GM18526 (cell line): Measurements from ENCODE around the gene ZNF692.

ENCODE experiments used
- POLR2A ChIP-seq: IDR thresholded peaks from 3 replicates; pipeline ENCODE4 v1.6.1; 2011; ENCODE audit not compliant: insufficient read length; ENCODE audit errors: extremely low read depth

The ZNF692 gene

DNA sequence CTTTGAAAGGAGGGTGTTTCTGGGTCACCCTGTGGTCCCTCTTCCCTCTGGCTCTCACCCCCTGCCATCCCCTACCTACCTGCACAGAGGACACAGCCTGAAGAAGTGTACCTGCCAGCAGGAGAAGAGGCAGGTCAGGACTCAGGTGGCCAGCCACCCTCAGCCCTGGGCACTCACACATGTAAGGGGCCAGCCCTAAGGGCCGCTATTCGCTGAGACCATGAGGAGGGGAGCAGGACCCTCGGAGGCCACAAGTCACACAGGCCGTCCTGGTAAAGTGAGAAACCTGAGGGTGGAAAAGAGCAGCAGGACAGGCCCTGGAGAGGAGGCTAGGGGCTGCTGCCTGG is 1.2 kb downstream of the ZNF692 start:
- TF ChIP-seq POLR2A = peak; percentile 14

DNA sequence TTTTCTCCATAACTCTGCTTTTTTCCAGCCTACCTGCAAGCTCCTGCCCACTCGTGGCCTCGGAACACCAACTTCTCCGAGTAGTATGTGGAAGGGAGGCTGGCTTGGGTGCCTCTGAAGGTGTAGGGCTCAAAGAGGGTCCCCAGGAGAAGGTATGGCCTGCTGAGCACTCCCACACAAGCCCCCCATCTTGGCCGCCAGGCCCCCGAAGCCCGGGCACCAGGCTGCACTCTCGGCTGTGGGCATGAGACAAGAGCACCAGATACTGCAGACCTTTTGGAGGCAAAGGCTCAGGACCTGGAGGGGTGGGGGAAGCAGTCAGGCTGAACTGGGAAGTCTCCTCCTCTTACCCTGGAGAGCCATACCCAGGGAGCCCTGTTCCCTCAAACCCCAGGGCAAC is 1.7 kb downstream of the ZNF692 start:
- no peak for TF ChIP-seq POLR2A

DNA sequence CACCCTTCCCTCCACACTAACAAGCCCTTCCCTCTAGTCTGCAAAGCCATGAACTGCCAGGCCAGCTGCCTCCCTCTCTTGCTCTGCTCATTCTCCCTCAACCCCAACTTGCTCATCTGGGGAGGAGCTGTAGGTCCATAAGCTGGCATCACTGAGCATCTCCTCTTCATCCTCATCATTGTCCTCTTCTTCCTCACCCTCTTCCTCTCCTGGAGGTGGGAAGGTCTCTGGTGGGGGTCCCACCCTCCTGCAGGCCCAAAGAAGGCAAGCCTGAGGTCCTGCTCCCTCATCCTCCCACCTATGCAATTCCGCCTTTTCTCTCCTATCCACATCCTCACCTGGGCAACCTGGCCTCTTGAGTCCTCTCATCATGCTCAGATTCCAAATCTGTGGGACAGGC is 2.7 kb downstream of the ZNF692 start:
- no peak for TF ChIP-seq POLR2A

DNA sequence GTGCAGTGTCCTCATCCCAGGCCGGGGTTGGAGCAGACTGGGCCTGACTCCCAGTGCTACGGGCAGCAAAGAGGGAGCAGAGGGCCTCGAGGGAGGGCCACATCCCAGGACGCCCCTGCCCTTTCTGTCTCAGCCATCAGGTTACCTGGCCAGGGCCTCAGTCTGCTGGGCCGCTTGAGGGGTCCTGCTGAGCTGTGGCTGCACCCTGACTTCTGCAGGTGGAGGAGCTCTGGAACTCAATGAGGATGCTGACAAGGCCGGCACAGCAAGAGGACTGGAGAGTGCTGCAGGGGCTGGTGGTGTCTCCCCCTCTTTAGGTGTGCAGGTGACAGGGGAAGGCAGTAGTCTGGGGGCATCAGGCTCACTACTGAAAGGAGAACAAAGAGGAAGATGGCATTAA is 3.3 kb downstream of the ZNF692 start:
- TF ChIP-seq POLR2A = no peak

DNA sequence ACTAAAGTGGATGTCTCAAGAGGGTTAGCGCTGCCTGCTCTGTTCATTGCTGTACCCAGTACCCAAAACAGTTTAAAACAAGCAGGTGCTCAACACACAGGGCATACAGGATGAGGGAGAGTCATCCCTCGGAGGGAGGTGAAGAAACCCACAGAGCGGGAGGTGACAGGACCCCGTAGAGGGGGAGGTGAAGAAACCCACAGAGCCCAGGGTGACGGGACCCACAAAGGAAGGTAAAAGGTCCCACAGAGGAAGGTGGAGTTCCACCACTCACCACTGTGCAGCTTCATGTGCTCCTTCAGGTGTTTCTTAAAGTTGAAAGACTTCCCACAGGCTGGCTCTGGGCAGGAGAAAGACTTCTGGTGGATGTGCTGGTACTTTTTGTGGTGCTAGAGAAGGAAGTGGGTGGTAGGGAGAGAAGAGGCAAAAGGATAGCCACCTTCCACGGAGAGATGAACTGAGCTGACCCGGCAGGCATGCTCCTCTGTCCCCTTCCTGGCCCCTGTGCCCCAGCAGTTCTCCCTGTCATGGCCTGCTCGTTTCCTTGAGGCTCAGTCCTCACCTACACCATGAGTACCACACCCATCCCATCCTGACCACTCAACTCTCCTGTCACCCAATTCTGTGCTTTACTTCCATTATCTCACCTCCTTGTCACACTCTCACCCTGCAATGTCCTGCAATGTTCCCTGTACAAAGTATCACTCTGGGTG is 5.1 kb downstream of the ZNF692 start:
- no peak for TF ChIP-seq POLR2A

DNA sequence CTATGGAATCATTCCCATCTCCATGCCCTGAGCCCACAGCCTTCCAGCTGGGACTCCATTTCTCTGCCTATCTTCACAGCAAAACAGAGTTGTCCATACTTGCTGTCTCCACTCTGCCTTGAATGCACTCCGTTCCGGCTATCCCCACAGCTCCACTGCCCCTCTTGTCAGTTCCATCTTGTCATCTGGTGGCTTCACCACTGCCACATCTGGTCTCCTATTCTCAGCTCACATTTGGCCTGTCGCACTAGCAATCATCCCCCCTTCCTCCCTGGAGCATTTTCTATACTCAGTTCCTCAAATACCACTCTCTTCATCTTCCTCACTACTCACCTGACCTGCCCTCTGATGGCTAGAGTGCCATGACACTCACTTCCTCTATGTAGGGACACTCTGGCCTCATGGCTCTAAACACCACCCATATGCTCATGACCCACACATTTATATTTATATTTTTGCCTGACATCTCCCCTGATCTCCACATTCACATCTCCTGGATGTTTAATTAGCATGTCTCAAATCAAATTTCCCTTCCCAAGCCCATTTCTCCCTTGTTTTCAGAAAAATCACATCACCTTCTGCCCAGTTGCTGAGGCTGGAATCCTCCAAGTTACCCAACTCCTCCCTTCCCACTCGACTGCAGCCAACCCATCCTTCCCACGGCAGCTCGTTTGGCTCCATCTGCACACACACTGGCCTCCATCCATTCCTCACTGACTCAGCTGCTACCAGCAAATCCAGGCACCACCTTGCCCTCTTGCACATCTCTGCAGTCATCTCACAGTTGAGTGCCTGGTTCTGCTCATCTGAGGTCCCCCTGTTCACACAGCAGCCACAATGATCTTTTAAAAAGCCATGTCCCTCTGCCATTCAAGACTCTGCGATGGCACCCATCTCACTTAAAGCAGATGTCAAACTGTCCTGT is 6.1 kb downstream of the ZNF692 start:
- TF ChIP-seq POLR2A = no peak

DNA sequence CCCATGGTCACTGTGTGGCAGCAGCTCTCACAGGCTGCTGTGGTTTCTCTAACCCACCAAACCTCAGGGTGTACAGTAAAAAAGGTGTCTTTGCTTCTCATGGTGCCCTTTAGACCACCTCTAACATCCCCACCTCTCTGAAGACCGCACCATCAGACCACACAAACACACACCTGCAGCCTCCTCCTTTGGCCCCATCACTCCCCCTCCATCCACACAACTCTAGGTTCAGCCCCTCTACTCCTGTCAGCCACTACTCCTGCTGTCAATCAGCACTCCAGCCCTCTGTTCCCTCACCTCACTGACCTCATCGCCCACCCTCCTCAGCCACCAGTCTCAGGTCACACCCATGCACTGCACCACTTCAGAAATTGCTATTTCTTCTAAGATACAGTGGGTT is 7.5 kb downstream of the ZNF692 start:
- no peak for TF ChIP-seq POLR2A

DNA sequence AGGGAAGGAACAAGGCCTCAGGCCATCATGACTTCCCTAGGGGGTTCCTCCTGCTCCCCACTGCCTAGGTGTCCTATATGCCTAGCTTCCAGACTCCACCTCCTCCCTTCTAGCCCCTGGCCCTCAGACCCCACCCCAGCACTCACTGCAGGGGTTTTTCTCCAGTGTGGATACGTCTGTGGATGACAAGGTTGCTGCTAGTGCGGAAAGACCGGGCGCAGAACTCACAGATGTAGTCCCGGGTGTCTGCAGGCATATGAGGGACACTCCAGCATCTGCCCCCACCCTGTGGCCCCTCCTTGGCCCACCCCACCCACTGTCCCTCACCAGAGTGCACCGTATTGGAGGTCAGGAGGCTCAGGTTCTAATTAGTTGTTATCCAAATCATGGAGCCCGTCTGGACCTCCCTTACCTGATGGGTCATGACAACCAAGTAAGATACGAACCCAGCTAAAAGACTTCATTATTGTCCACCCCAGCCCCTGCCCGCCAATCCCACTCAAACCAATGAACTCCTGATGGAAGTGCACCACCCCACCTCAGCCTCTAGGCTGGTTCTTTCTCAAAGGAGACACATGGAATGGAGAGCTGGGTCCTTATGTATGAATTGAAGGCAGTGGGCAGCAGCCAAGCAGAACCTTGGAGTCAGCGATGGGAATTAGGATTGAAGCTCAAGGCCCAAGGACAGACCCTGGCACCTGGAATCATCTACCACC is 8.2 kb downstream of the ZNF692 start:
- no peak for TF ChIP-seq POLR2A

DNA sequence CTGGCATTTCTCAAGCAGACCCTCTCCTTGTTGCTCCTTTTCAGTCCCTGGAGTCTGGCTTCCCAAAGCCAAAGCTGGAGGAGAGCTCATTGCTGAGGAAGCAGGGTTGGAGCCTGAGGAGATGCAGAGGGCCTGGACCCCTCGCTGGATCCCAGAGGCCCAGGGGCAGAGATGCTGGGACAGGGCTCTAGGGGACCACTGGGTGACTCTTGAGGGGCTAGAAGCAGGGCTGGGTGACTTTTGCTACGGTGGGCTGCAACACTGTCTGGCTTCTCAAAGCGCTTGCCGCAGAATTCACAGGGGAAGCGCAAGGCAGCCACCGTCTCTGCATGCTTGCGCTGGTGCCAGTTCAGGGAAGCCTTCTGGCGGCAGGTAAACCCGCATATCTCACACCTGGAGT is 8.8 kb downstream of the ZNF692 start:
- no peak for TF ChIP-seq POLR2A

DNA sequence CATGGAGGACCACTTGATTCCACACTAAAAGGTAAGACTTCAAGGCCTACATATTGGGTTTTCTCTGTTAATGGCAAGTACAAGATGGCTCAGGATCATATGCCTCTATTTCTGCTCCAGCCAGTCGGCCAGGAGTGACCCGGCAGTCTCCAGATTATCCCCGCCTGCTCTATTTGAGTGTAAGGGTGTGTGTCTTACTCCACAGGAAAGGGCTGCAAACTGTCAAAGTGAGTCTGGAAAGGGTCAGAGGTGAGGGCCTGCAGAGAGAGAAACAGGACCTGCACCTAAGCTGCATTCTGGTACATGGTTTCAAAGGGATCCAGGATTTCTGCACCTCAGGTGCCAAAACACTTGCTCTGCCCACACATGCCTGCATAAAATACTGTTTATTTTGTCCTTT is 9.2 kb downstream of the ZNF692 start:
- no peak for TF ChIP-seq POLR2A

DNA sequence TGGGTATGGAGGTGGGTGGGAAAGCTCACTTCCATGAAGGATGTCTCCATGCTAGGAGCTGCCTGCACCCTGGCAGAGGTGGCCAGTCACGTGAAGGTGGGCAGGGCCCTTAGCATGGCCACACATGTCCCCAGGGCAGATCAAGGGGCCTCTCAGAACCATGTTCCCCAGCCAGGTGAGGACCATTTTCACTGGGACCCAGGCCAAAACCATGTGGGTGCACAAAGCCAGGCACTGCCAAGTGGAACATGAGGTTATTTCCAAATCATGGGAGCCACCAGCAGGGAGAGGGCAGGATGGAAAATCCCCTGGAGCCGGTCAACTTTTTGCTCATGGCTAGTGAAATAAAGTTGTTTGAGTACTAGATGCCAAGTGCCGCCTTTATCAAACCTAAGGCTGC is 9.7 kb downstream of the ZNF692 start:
- TF ChIP-seq POLR2A = no peak

DNA sequence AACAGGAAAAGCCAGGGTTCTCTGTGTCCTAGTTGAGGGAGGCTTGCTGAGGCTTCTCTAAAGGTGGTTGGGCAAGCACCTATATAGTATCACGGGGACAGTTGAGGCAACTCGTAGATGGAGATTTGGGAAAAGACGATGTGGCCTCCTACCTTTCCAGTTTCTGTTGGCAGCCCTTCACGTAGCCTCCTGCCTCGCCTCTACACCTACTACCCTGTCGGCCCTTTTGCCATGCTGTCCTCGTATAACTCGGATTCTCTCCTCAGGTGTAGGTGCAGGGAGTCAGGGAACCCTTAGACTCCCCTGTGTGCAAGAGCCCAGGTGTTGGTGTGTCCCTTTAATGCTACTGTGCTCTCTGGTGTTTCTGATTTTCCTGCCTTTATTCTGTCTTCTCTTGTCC is 10.3 kb downstream of the ZNF692 start:
- TF ChIP-seq POLR2A = no peak

DNA sequence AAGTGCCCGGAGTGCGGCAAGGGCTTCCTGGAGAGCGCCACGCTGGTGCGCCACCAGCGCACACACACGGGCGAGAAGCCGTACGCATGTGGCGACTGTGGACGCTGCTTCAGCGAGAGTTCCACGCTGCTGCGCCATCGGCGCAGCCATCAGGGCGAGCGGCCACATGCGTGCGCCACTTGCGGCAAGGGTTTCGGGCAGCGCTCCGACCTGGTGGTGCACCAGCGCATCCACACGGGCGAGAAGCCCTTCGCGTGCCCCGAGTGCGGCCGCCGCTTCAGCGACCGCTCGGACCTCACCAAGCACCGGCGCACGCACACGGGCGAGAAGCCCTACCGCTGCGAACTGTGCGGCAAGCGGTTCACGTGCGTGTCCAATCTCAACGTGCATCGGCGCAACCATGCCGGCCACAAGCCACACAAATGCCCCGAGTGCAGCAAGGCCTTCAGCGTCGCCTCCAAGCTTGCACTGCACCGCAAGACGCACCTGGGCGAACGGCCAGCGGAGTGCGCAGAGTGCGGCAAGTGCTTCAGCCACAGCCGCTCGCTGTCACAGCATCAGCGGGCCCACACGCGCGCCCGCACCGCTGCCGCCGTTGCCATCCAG is 10.8 kb downstream of the ZNF692 start:
- TF ChIP-seq POLR2A = no peak

DNA sequence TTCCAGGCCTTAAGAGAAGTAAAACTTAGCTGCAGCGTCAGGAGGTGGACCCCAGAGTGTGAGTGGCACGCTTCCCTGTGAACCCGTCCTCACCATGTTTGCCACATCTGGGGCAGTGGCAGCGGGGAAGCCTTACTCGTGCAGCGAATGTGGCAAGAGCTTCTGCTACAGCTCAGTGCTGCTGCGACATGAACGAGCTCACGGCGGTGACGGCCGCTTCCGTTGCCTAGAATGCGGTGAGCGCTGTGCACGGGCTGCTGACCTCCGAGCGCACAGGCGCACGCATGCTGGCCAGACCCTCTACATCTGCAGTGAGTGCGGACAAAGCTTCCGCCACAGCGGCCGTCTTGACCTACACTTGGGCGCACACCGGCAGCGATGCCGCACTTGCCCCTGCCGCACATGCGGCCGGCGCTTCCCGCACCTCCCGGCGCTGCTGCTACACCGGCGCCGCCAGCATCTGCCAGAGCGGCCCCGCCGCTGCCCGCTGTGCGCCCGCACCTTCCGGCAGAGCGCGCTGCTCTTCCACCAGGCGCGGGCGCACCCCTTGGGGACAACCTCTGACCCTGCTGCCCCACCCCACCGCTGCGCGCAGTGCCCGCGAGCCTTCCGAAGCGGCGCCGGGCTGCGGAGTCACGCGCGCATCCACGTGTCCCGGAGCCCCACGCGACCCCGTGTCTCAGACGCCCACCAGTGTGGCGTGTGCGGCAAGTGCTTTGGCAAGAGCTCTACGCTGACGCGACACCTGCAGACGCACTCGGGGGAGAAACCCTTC is 11.5 kb downstream of the ZNF692 start:
- no peak for TF ChIP-seq POLR2A

DNA sequence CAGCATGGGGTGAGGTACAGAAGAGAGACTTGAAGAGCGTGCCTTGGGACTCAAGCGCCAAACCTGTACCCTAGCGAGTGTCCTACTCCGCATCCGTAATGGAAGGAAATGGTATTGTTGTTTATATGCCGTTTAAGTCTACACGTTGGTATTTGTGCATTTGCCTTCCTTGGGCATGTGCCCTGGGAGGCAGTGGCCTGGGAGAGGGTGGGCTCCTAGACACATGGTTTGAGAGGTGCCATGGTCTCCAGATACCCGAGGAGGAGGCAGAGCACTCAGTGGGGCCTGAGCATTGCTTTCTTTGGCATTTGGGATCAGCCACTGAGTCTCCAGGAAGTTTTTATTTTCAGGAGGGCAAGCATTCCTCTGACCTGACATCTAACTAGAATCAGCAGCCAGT is 14.4 kb downstream of the ZNF692 start:
- no peak for TF ChIP-seq POLR2A

DNA sequence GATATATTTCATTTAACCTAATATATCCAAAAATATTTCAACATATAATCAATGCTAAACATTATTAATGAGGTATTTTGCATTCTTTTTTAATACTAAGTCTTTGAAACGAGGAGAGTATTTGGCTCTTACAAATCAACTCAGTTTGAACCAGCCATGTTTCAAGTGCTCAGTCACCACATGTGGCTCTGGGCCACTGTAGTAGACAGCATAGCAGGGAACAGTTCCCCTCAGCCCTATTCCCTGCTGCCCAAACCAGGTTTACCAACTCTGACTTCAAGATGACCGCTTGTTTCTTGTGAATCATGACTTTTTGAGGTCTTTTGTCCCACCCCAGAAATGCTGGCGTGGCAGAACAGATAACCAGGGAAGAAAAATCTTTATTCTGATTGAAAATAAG is 15.2 kb downstream of the ZNF692 start:
- TF ChIP-seq POLR2A = no peak
